ENCODE results near the gene RHOBTB1.

- TF ChIP-seq, protein P1, sequence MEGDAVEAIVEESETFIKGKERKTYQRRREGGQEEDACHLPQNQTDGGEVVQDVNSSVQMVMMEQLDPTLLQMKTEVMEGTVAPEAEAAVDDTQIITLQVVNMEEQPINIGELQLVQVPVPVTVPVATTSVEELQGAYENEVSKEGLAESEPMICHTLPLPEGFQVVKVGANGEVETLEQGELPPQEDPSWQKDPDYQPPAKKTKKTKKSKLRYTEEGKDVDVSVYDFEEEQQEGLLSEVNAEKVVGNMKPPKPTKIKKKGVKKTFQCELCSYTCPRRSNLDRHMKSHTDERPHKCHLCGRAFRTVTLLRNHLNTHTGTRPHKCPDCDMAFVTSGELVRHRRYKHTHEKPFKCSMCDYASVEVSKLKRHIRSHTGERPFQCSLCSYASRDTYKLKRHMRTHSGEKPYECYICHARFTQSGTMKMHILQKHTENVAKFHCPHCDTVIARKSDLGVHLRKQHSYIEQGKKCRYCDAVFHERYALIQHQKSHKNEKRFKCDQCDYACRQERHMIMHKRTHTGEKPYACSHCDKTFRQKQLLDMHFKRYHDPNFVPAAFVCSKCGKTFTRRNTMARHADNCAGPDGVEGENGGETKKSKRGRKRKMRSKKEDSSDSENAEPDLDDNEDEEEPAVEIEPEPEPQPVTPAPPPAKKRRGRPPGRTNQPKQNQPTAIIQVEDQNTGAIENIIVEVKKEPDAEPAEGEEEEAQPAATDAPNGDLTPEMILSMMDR (IDR thresholded peaks at IDR 0.05): no peak
- TF ChIP-seq SIN3A (IDR thresholded peaks at IDR 0.05; ENCODE audit: borderline replicate concordance, insufficient read depth, low read depth, low read length) (no peak), POLR2AphosphoS5 (IDR thresholded peaks at IDR 0.05; ENCODE audit: low read depth, low read length) (no peak)
Measured at GRCh38 chr10:60920479-60920878, 23.5 kb downstream of the RHOBTB1 start.

Measured in Panc1 (cell line).